GM12878 (cell line): ENCODE data around the gene KBTBD8. TPM values are rescaled to one million over a fixed set of nuclear protein-coding genes. Genes with fewer than 3 reads are reported as not detected.

Source experiments
- ATAC-seq: fragments of 200-7000 bp; cut with Tn5 transposase; 3 replicates; pipeline ENCODE4 v1.9.1; 2020; ENCODE audit warnings: mild to moderate bottlenecking, moderate library complexity
- BruUV-seq: library from RNA; stranded (reverse); fragments of 400-500 nt; replicated peaks from 2 replicates; lab custom pipeline; 2021; lab: Mats Ljungman, UMichigan
- CTCF ChIA-PET: fragments of 300-600 bp; sonication (Branson Sonifier 250); formaldehyde crosslinking; extraction: SDS; loops from one replicate; lab custom pipeline; 2021; ENCODE audit warnings: inconsistent platforms; lab: Yijun Ruan, JAX
- POLR2A ChIA-PET: fragments of 350-600 bp; formaldehyde crosslinking; extraction: SDS; loops from one replicate; lab custom pipeline; 2021; ENCODE audit warnings: inconsistent platforms; lab: Charles Lee
- RAD21 ChIA-PET: fragments of 300-600 bp; sonication (Branson Sonifier 250); formaldehyde crosslinking; loops from one replicate; lab custom pipeline; 2023; ENCODE audit warnings: antibody characterized with exemption; ENCODE audit not compliant: unreplicated experiment; lab: Charles Lee
- SMC1A ChIA-PET: fragments of 300-600 bp; sonication (Branson Sonifier 250); formaldehyde crosslinking; loops from one replicate; lab custom pipeline; 2023; ENCODE audit not compliant: unreplicated experiment, uncharacterized antibody; lab: Charles Lee
- DNase-seq: peaks from one replicate; pipeline ENCODE4 v3.0.0-alpha.2; 2011; ENCODE audit warnings: low read depth, low spot score
- FAIRE-seq: peaks from 3 replicates; lab custom pipeline; 2011; peaks lifted over from hg19 to GRCh38; lab: Jason Lieb, UNC
- H2AFZ ChIP-seq: 2 replicates; pipeline ENCODE4 v1.6.0; 2011; ENCODE audit warnings: low read depth, low read length, control low read depth; ENCODE audit not compliant: control insufficient read depth
- H3K27ac ChIP-seq: 2 replicates; pipeline ENCODE4 v1.5.1; 2011; ENCODE audit warnings: control low read depth; ENCODE audit not compliant: control insufficient read depth, insufficient read depth
- H3K27me3 ChIP-seq, 2 experiments: replicated peaks in 1 of 2; 2 replicates each; pipeline versions ENCODE4 v1.6.0 to v1.6.1; 2011; ENCODE audit warnings: low read length in 1 of 2; ENCODE audit not compliant: control insufficient read depth in 2 of 2, insufficient read depth in 2 of 2
- H3K36me3 ChIP-seq, 2 experiments: 2 replicates each; pipeline ENCODE4 v1.5.1; 2011; ENCODE audit warnings: low read length in 1 of 2; ENCODE audit not compliant: control insufficient read depth in 2 of 2, insufficient read depth in 2 of 2
- H3K4me1 ChIP-seq: 2 replicates; pipeline ENCODE4 v1.6.1; 2011; ENCODE audit warnings: mild to moderate bottlenecking, low read length, moderate library complexity, mixed read lengths; ENCODE audit not compliant: control insufficient read depth, insufficient read depth
- H3K4me2 ChIP-seq: 2 replicates; pipeline ENCODE4 v1.6.0; 2011; ENCODE audit warnings: control low read depth; ENCODE audit not compliant: control insufficient read depth, insufficient read depth
- H3K4me3 ChIP-seq: fragments of 200-600 bp; sonication (generic); 2 replicates; pipeline ENCODE4 v1.5.1; 2016
- H3K79me2 ChIP-seq: 2 replicates; pipeline ENCODE4 v1.6.0; 2011; ENCODE audit warnings: low read length; ENCODE audit not compliant: control insufficient read depth, insufficient read depth
- H3K9ac ChIP-seq: 2 replicates; pipeline ENCODE4 v1.8.0; 2011; ENCODE audit warnings: low read length, control low read depth, mixed read lengths; ENCODE audit not compliant: control insufficient read depth, insufficient read depth
- H3K9me3 ChIP-seq: replicated peaks from 3 replicates; pipeline ENCODE4 v1.5.1; 2011; ENCODE audit warnings: mild to moderate bottlenecking, low read length; ENCODE audit not compliant: control insufficient read depth, insufficient read depth
- H4K20me1 ChIP-seq: 2 replicates; pipeline ENCODE4 v1.6.0; 2011; ENCODE audit not compliant: control insufficient read depth, insufficient read depth
- ZNF207 ChIP-seq: fragments of 450-650 bp; IDR thresholded peaks from 2 replicates; pipeline ENCODE4 v1.6.1; 2014; ENCODE audit warnings: antibody characterized with exemption, mild to moderate bottlenecking, borderline replicate concordance
- ZNF274 ChIP-seq: IDR thresholded peaks from one replicate; pipeline ENCODE4 v1.8.0; 2011; ENCODE audit not compliant: insufficient read length, insufficient read depth
- WGBS: methylation state at CpG from one replicate; pipeline ENCODE4 v1.1.6; 2016; ENCODE audit warnings: low lambda C conversion rate; ENCODE audit not compliant: insufficient replicate concordance, insufficient coverage; ENCODE audit errors: missing lambda C conversion rate; 5-methylcytosine and 5-hydroxymethylcytosine counted together
- in situ Hi-C: fragments of 300-500 bp; cut with MboI; formaldehyde crosslinking; loops from 9 replicates; pipeline ENCODE4 v1.14.3; 2018; ENCODE audit warnings: mixed read lengths
- intact Hi-C: fragments of 100-400 bp; cut with micrococcal nuclease; formaldehyde crosslinking; loops from one replicate; pipeline ENCODE4 v1.14.2; 2022; ENCODE audit not compliant: unreplicated experiment
- polyA plus RNA-seq, 11 experiments: library from polyadenylated mRNA; depleted of rRNA in 4 of 11; unstranded in 6 of 11; stranded (reverse) in 5 of 11; fragments of >200 nt; fragmentation: Nextera tagmentation in 4 of 11; fragmentation: Illumina TruSeq in 1 of 11; extraction: Ambion mirVana in 4 of 11; extraction: Trizol in 1 of 11; gene quantifications; 1 replicate in 1 of 11; 2 replicates in 10 of 11; pipeline versions ENCODE4 v1.2.1 to v1.2.3, GENCODE V29; 2011 to 2016; ENCODE audit warnings: inconsistent platforms in 2 of 11, missing spikeins in 2 of 11, low read depth in 1 of 11
- total RNA-seq, 4 experiments: library from RNA; depleted of rRNA in 3 of 4; stranded (reverse); fragments of >200 nt in 3 of 4; fragmentation: Illumina TruSeq in 1 of 4; extraction: Trizol in 1 of 4; gene quantifications; 2 replicates each; pipeline versions ENCODE4 v1.2.1 to v1.2.3, GENCODE V29; 2013 to 2021
- TF ChIP-seq, protein P1 (sequence below): fragments of 450-650 bp; IDR thresholded peaks from 2 replicates; pipeline ENCODE4 v1.6.1; 2016; ENCODE audit warnings: mild to moderate bottlenecking, moderate library complexity, borderline replicate concordance

KBTBD8 gene
- total and polyA plus RNA-seq, 10 of the 15 experiments (the other 5 are each of a cell fraction or from before 2014, with no cell fraction given) = 8.5 to 44.4 (median 19.3) TPM

DNA sequence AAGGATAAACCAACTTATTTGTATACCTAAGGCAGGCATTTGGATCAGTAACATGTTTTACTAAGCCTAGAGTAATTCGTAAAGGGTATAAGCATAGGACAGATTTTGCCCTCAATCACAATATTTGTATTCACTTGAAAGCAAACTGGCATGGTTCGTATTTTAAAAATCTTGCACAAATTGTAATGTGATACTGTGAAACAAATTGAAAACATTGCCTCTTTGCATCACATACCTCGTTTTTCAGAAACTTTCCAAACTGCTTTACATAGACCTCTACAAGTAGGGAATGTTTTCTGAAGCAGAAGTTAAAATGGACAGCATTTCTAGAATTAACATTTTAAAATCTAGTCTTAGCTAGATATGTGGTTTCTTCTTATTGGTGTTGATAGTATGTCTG, 11.6 kb downstream of the KBTBD8 start:
- POLR2A ChIA-PET = interaction anchor here (0.6 kb wide), 1 partner anchor 10 kb away, joined by 3 read pairs; no protein-coding TSS in a partner anchor
- no peak overlapping the region for H3K9ac ChIP-seq
- SMC1A ChIA-PET = no interaction called here
- intact Hi-C loops = loop anchor here (10.0 kb wide), 1 partner anchor 535 kb away; no protein-coding TSS in a partner anchor
- peaks cover 0 to 4% of the 10 kb centered on the region in 2 experiments; a peak in 1 of 4 replicates for H3K36me3 ChIP-seq
- no peaks in the 10 kb centered on the region for H3K9me3 ChIP-seq
- no peak for FAIRE-seq
- H4K20me1 ChIP-seq = no peaks in the 10 kb centered on the region
- no TSS peak for BruUV-seq
- no peak for DNase-seq
- no peak overlapping the region for H3K4me3 ChIP-seq
- peaks cover 16% of the 10 kb centered on the region for H3K79me2 ChIP-seq
- 91% methylated on average over 3 of the region's 3 CpGs for WGBS
- in situ Hi-C loops = no loop called here
- H3K27ac ChIP-seq = no peak overlapping the region
- no peaks in the 10 kb centered on the region for H3K27me3 ChIP-seq
- CTCF ChIA-PET = interaction anchor here (0.7 to 1.6 kb wide), 6 partner anchors 11 to 867 kb away, joined by 3 to 5 read pairs (median 3); partner anchors contain the start of gene KBTBD8
- ATAC-seq = no peak
- no peak overlapping the region for H2AFZ ChIP-seq
- H3K4me2 ChIP-seq = no peak overlapping the region
- no peaks in the 10 kb centered on the region for H3K4me1 ChIP-seq
- RAD21 ChIA-PET = interaction anchor here (0.5 kb wide), 1 partner anchor 17 kb away, joined by 3 read pairs; no protein-coding TSS in a partner anchor
- TF ChIP-seq ZNF207 (no peak), ZNF274 (no peak)
- TF ChIP-seq, protein P1, sequence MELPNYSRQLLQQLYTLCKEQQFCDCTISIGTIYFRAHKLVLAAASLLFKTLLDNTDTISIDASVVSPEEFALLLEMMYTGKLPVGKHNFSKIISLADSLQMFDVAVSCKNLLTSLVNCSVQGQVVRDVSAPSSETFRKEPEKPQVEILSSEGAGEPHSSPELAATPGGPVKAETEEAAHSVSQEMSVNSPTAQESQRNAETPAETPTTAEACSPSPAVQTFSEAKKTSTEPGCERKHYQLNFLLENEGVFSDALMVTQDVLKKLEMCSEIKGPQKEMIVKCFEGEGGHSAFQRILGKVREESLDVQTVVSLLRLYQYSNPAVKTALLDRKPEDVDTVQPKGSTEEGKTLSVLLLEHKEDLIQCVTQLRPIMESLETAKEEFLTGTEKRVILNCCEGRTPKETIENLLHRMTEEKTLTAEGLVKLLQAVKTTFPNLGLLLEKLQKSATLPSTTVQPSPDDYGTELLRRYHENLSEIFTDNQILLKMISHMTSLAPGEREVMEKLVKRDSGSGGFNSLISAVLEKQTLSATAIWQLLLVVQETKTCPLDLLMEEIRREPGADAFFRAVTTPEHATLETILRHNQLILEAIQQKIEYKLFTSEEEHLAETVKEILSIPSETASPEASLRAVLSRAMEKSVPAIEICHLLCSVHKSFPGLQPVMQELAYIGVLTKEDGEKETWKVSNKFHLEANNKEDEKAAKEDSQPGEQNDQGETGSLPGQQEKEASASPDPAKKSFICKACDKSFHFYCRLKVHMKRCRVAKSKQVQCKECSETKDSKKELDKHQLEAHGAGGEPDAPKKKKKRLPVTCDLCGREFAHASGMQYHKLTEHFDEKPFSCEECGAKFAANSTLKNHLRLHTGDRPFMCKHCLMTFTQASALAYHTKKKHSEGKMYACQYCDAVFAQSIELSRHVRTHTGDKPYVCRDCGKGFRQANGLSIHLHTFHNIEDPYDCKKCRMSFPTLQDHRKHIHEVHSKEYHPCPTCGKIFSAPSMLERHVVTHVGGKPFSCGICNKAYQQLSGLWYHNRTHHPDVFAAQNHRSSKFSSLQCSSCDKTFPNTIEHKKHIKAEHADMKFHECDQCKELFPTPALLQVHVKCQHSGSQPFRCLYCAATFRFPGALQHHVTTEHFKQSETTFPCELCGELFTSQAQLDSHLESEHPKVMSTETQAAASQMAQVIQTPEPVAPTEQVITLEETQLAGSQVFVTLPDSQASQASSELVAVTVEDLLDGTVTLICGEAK = no peak
